ENCODE measurements around the gene AP1G2. TPM values are rescaled to one million over a fixed set of nuclear protein-coding genes. Genes with fewer than 3 reads are reported as not detected.

The AP1G2 gene
- polyA plus RNA-seq, 1 donor (not counting 4 experiments of a cell fraction or from before 2014, with no cell fraction given): 119 TPM

GRCh38 chr14:23513005-23513817 is 54.4 kb downstream of the AP1G2 start:
- no peak overlapping the region for H3K4me2 ChIP-seq (ENCODE audit: control insufficient read depth, extremely low read depth, insufficient read depth, low read depth, low read length)
- dilution Hi-C loops (cut with MboI; ENCODE audit: extremely low pct_ligation_motif_present, low sequenced_read_pairs): no loop called here

GRCh38 chr14:23512156-23512555 is 55.4 kb downstream of the AP1G2 start:
- Histone ChIP-seq H3K4me3 (ENCODE audit: control insufficient read depth in 2 of 3, extremely low read depth in 1 of 3, insufficient read depth in 2 of 3, low read depth in 1 of 3, low read length in 3 of 3) (no peak overlapping the region), H3K9me3 (ENCODE audit: control insufficient read depth, low read depth, low read length) (no peaks in the 10 kb centered on the region), H4K20me1 (ENCODE audit: control insufficient read depth, extremely low read depth, insufficient read depth, low read length) (no peaks in the 10 kb centered on the region), H3K9me1 (ENCODE audit: control insufficient read depth, extremely low read depth, insufficient read depth, low read length) (no peaks in the 10 kb centered on the region), H3K4me1 (ENCODE audit: control insufficient read depth, extremely low read depth, insufficient read depth, low read length) (no peaks in the 10 kb centered on the region), H3K27me3 (ENCODE audit: control insufficient read depth, extremely low read depth, insufficient read depth, low read length) (peaks cover 6% of the 10 kb centered on the region), H3K9ac (ENCODE audit: control insufficient read depth, extremely low read depth, insufficient read depth, low read length) (no peak overlapping the region), H3K36me3 (ENCODE audit: control insufficient read depth in 2 of 2, extremely low read depth in 1 of 2, insufficient read depth in 2 of 2, low read length in 2 of 2) (no peaks in the 10 kb centered on the region), H3K79me2 (ENCODE audit: control insufficient read depth, insufficient read depth, low read length) (no peaks in the 10 kb centered on the region), H2AFZ (ENCODE audit: control insufficient read depth, low read length) (no peak overlapping the region), H3K27ac (ENCODE audit: control insufficient read depth, insufficient read depth, low read length) (no peak overlapping the region), H3K4me2 (ENCODE audit: control insufficient read depth, extremely low read depth, insufficient read depth, low read depth, low read length) (no peak overlapping the region)
- dilution Hi-C loops (cut with MboI; ENCODE audit: extremely low pct_ligation_motif_present, low sequenced_read_pairs): no loop called here
- DNase-seq (ENCODE audit: low read depth, low spot score) (no peak), FAIRE-seq (no peak)
- no peak for TF ChIP-seq EZH2 (IDR thresholded peaks at IDR 0.05; ENCODE audit: low read length)
- no peak for TF ChIP-seq CTCF (optimal IDR thresholded peaks at IDR 0.05 in 1 of 3, IDR thresholded peaks at IDR 0.05 in 1 of 3, conservative IDR thresholded peaks at IDR 0.05 in 1 of 3; ENCODE audit: extremely low read depth in 1 of 3, insufficient read depth in 2 of 3, low read length in 3 of 3)

More at GRCh38 chr14:23513005-23513817, 54.4 kb downstream of the AP1G2 start:
- DNase-seq (ENCODE audit: low read depth, low spot score) (no peak), FAIRE-seq (no peak)
- no peak for TF ChIP-seq CTCF (optimal IDR thresholded peaks at IDR 0.05 in 1 of 3, IDR thresholded peaks at IDR 0.05 in 1 of 3, conservative IDR thresholded peaks at IDR 0.05 in 1 of 3; ENCODE audit: extremely low read depth in 1 of 3, insufficient read depth in 2 of 3, low read length in 3 of 3)
- no peak for TF ChIP-seq EZH2 (IDR thresholded peaks at IDR 0.05; ENCODE audit: low read length)
- Histone ChIP-seq H3K27me3 (ENCODE audit: control insufficient read depth, extremely low read depth, insufficient read depth, low read length) (peaks cover 6% of the 10 kb centered on the region), H3K36me3 (ENCODE audit: control insufficient read depth in 2 of 2, extremely low read depth in 1 of 2, insufficient read depth in 2 of 2, low read length in 2 of 2) (no peaks in the 10 kb centered on the region), H3K9me3 (ENCODE audit: control insufficient read depth, low read depth, low read length) (no peaks in the 10 kb centered on the region), H3K4me3 (ENCODE audit: control insufficient read depth in 2 of 3, extremely low read depth in 1 of 3, insufficient read depth in 2 of 3, low read depth in 1 of 3, low read length in 3 of 3) (no peak overlapping the region), H4K20me1 (ENCODE audit: control insufficient read depth, extremely low read depth, insufficient read depth, low read length) (no peaks in the 10 kb centered on the region), H3K27ac (ENCODE audit: control insufficient read depth, insufficient read depth, low read length) (no peak overlapping the region), H3K4me1 (ENCODE audit: control insufficient read depth, extremely low read depth, insufficient read depth, low read length) (no peaks in the 10 kb centered on the region), H3K9ac (ENCODE audit: control insufficient read depth, extremely low read depth, insufficient read depth, low read length) (no peak overlapping the region), H3K79me2 (ENCODE audit: control insufficient read depth, insufficient read depth, low read length) (no peaks in the 10 kb centered on the region), H2AFZ (ENCODE audit: control insufficient read depth, low read length) (no peak overlapping the region), H3K9me1 (ENCODE audit: control insufficient read depth, extremely low read depth, insufficient read depth, low read length) (no peaks in the 10 kb centered on the region)

Other genes starting within 250 kb of the AP1G2 start
- gene PABPN1, start 246.3 kb downstream of the AP1G2 start, polyA plus RNA-seq: 168 to 185 TPM (median 173 TPM) in 3 replicates
- gene SLC22A17, start 214.9 kb downstream of the AP1G2 start, polyA plus RNA-seq: 0.76 to 2.1 TPM (median 1.2 TPM) in 3 replicates
- 1.4 to 2.1 TPM (median 1.7 TPM) in 3 replicates for gene EFS, start 202.6 kb downstream of the AP1G2 start, polyA plus RNA-seq
- gene IL25, start 195.0 kb downstream of the AP1G2 start, polyA plus RNA-seq: not detected in 3 replicates
- not detected in 3 replicates for gene CMTM5, start 190.7 kb downstream of the AP1G2 start, polyA plus RNA-seq
- gene MYH6, start 159.5 kb downstream of the AP1G2 start, polyA plus RNA-seq: not detected in 3 replicates
- not detected in 3 replicates for gene MYH7, start 132.1 kb downstream of the AP1G2 start, polyA plus RNA-seq
- 42.3 to 58.7 TPM (median 50.6 TPM) in 3 replicates for gene NGDN, start 98.1 kb downstream of the AP1G2 start, polyA plus RNA-seq
- gene ZFHX2, start 16.0 kb downstream of the AP1G2 start, polyA plus RNA-seq: 0.08 to 0.22 TPM (median 0.18 TPM) in 3 replicates
- gene THTPA, start 11.5 kb downstream of the AP1G2 start, polyA plus RNA-seq: 3.2 to 4.3 TPM (median 4.3 TPM) in 3 replicates
- gene JPH4, start 11.0 kb upstream of the AP1G2 start, polyA plus RNA-seq: 0.01 to 0.04 TPM (median 0.03 TPM) in 3 replicates
- 0.14 to 0.26 TPM (median 0.20 TPM) in 3 replicates for gene DHRS2, start 68.6 kb upstream of the AP1G2 start, polyA plus RNA-seq

Measured in keratinocyte (primary cell).